HepG2 (cell line): Measurements from ENCODE around the gene CD163. TPM values are rescaled to one million over a fixed set of nuclear protein-coding genes. Genes with fewer than 3 reads are reported as not detected.

Source experiments
- ATAC-seq: fragments of 200-7000 bp; cut with Tn5 transposase; 3 replicates; pipeline ENCODE4 v1.9.1; 2020; ENCODE audit warnings: mild to moderate bottlenecking, moderate library complexity
- Bru-seq: library from RNA; stranded (reverse); fragments of 400-500 nt; gene quantifications from one replicate; lab custom pipeline; 2021; lab: Mats Ljungman, UMichigan
- BruChase-seq, 2 experiments: library from RNA; stranded (reverse); fragments of 400-500 nt; gene quantifications; one replicate each; lab custom pipeline; 2021; lab: Mats Ljungman, UMichigan
- BruUV-seq: library from RNA; stranded (reverse); fragments of 400-500 nt; replicated peaks from 2 replicates; lab custom pipeline; 2021; lab: Mats Ljungman, UMichigan
- CTCF ChIA-PET: fragments of 300-600 bp; formaldehyde crosslinking; extraction: SDS; loops from one replicate; lab custom pipeline; 2021; ENCODE audit warnings: low total read pairs, inconsistent platforms, low intra/inter-chr PET ratio; lab: Yijun Ruan, JAX
- POLR2A ChIA-PET: fragments of 350-600 bp; sonication (Branson Sonifier 250); formaldehyde crosslinking; loops from one replicate; lab custom pipeline; 2020; ENCODE audit warnings: antibody characterized with exemption, inconsistent platforms; lab: Yijun Ruan, JAX
- DNase-seq: peaks from one replicate; pipeline ENCODE4 v3.0.0-alpha.2; 2015; ENCODE audit warnings: low spot score
- FAIRE-seq: peaks from 3 replicates; lab custom pipeline; 2011; peaks lifted over from hg19 to GRCh38; lab: Jason Lieb, UNC
- H2AFZ ChIP-seq: one replicate; pipeline ENCODE4 v1.6.1; 2011; ENCODE audit warnings: low read length, inconsistent platforms
- H3K27ac ChIP-seq: fragments of 300-600 bp; 3 replicates; pipeline ENCODE4 v1.8.0; 2011; ENCODE audit warnings: mixed run types, mild to moderate bottlenecking, mixed read lengths, low read length, inconsistent platforms; ENCODE audit not compliant: insufficient read depth; ENCODE audit errors: extremely low read length
- H3K27me3 ChIP-seq, 2 experiments: fragments of 200-600 bp in 1 of 2; 2 replicates in 1 of 2; 3 replicates in 1 of 2; pipeline versions ENCODE4 v1.6.0 to v1.8.0; 2011; ENCODE audit warnings: low read length in 2 of 2, mild to moderate bottlenecking in 2 of 2, moderate library complexity in 2 of 2, inconsistent platforms in 1 of 2; ENCODE audit not compliant: insufficient read depth in 2 of 2, control insufficient read depth in 1 of 2
- H3K36me3 ChIP-seq, 2 experiments: fragments of 200-600 bp in 1 of 2; replicated peaks in 1 of 2; 2 replicates in 1 of 2; 3 replicates in 1 of 2; pipeline versions ENCODE4 v1.5.1 to v1.8.0; 2011; ENCODE audit warnings: low read length in 2 of 2, inconsistent platforms in 1 of 2; ENCODE audit not compliant: insufficient read depth in 2 of 2, control insufficient read depth in 1 of 2
- H3K4me1 ChIP-seq: 2 replicates; pipeline ENCODE4 v1.5.1; 2012; ENCODE audit warnings: low read length, inconsistent platforms; ENCODE audit not compliant: insufficient read depth
- H3K4me2 ChIP-seq: 2 replicates; pipeline ENCODE4 v1.6.0; 2011; ENCODE audit warnings: low read depth, low read length, inconsistent platforms
- H3K4me3 ChIP-seq, 3 experiments: fragments of 200-600 bp in 1 of 3; sonication (generic), shearing (Covaris generic) in 1 of 3; replicated peaks in 1 of 3; 2 replicates each; pipeline ENCODE4 v1.5.1; 2011 to 2016; ENCODE audit warnings: low read length in 3 of 3, inconsistent platforms in 2 of 3, low read depth in 2 of 3, mild to moderate bottlenecking in 2 of 3, control low read depth in 1 of 3, mixed read lengths in 1 of 3; ENCODE audit not compliant: insufficient read depth in 1 of 3
- H3K79me2 ChIP-seq: one replicate; pipeline ENCODE4 v1.6.1; 2011; ENCODE audit warnings: low read length, inconsistent platforms; ENCODE audit not compliant: insufficient read depth
- H3K9ac ChIP-seq: 2 replicates; pipeline ENCODE4 v1.6.0; 2011; ENCODE audit warnings: mild to moderate bottlenecking, low read depth, low read length, inconsistent platforms; ENCODE audit not compliant: insufficient read depth
- H3K9me3 ChIP-seq: 2 replicates; pipeline ENCODE4 v1.5.1; 2012; ENCODE audit warnings: mild to moderate bottlenecking, low read length
- H4K20me1 ChIP-seq: 2 replicates; pipeline ENCODE4 v1.6.0; 2011; ENCODE audit warnings: inconsistent platforms, mild to moderate bottlenecking, low read length, moderate library complexity; ENCODE audit not compliant: insufficient read depth
- RARA ChIP-seq: IDR thresholded peaks from 2 replicates; pipeline ENCODE4 v1.6.1; 2016; ENCODE audit warnings: missing genetic modification reagents, missing compliant biosample characterization
- ZBTB1 ChIP-seq: sonication (generic); formaldehyde crosslinking; IDR thresholded peaks from 2 replicates; pipeline ENCODE4 v1.4.0; 2020; ENCODE audit warnings: missing genetic modification reagents, borderline replicate concordance
- ZNF713 ChIP-seq: sonication (generic); formaldehyde crosslinking; IDR thresholded peaks from 2 replicates; pipeline ENCODE4 v1.4.0; 2020; ENCODE audit warnings: mild to moderate bottlenecking, missing genetic modification reagents
- WGBS: methylation state at CpG from one replicate; pipeline ENCODE4 v1.1.6; 2017; ENCODE audit warnings: low lambda C conversion rate; 5-methylcytosine and 5-hydroxymethylcytosine counted together
- in situ Hi-C: cut with HindIII; loops from 2 replicates; pipeline ENCODE4 v1.10.0; 2017; ENCODE audit warnings: low pct_unique_long_range_greater_than_20kb; ENCODE audit not compliant: extremely low pct_ligation_motif_present
- intact Hi-C: fragments of 100-400 bp; cut with micrococcal nuclease; formaldehyde crosslinking; loops from one replicate; pipeline ENCODE4 v1.10.0; 2022; ENCODE audit not compliant: unreplicated experiment
- long read RNA-seq, 2 experiments: library from RNA in 1 of 2; library from polyadenylated mRNA in 1 of 2; stranded (forward) in 1 of 2; unstranded in 1 of 2; transcript quantifications; one replicate each; pipeline ENCODE4 v2.0.0, GENCODE V29; 2019 to 2022
- polyA minus RNA-seq, 3 experiments: library from RNA; depleted of rRNA, polyadenylated mRNA; stranded (reverse); fragments of >200 nt; gene quantifications; 2 replicates each; pipeline ENCODE4 v1.2.3, GENCODE V29; 2011; ENCODE audit warnings: low replicate concordance in 1 of 3
- polyA plus RNA-seq, 8 experiments: library from polyadenylated mRNA; depleted of rRNA in 3 of 8; stranded (reverse) in 7 of 8; unstranded in 1 of 8; fragments of >200 nt; fragmentation: Illumina TruSeq in 4 of 8; extraction: Trizol in 4 of 8; gene quantifications; 2 replicates each; pipeline versions ENCODE4 v1.2.1 to v1.2.3, GENCODE V29; 2011 to 2016; ENCODE audit warnings: low read depth in 4 of 8, missing spikeins in 1 of 8, mixed read lengths in 1 of 8; ENCODE audit not compliant: insufficient read depth in 1 of 8
- total RNA-seq, 5 experiments: library from RNA; depleted of rRNA; stranded (reverse); fragments of >200 nt; fragmentation: Illumina TruSeq; extraction: Trizol; gene quantifications; 2 replicates each; pipeline ENCODE4 v1.2.3, GENCODE V29; 2016; ENCODE audit warnings: low read depth in 1 of 5

The CD163 gene
- not detected in 2 replicates for total RNA-seq (2016; rRNA removed; fragmentation: Illumina TruSeq; extraction: Trizol)
- total RNA-seq (2016; cell fraction: cytosol; rRNA removed; fragmentation: Illumina TruSeq; extraction: Trizol; ENCODE audit: low read depth): not detected in 2 replicates
- not detected in 2 replicates for total RNA-seq (2016; cell fraction: insoluble cytoplasmic fraction; rRNA removed; fragmentation: Illumina TruSeq; extraction: Trizol)
- not detected in 2 replicates for total RNA-seq (2016; cell fraction: membrane; rRNA removed; fragmentation: Illumina TruSeq; extraction: Trizol)
- not detected in 2 replicates for total RNA-seq (2016; cell fraction: nucleus; rRNA removed; fragmentation: Illumina TruSeq; extraction: Trizol)
- not detected in 2 replicates for polyA plus RNA-seq (2011; rRNA removed)
- not detected in 2 replicates for polyA plus RNA-seq (2011; cell fraction: cytosol; rRNA removed)
- not detected in 2 replicates for polyA plus RNA-seq (2011; cell fraction: nucleus; rRNA removed)
- not detected in 2 replicates for polyA plus RNA-seq (2012)
- not detected in 2 replicates for polyA plus RNA-seq (2016; cell fraction: cytosol; fragmentation: Illumina TruSeq; extraction: Trizol; ENCODE audit: low read depth)
- not detected in 2 replicates for polyA plus RNA-seq (2016; cell fraction: insoluble cytoplasmic fraction; fragmentation: Illumina TruSeq; extraction: Trizol; ENCODE audit: low read depth)
- not detected in 2 replicates for polyA plus RNA-seq (2016; cell fraction: membrane; fragmentation: Illumina TruSeq; extraction: Trizol; ENCODE audit: low read depth)
- not detected in 2 replicates for polyA plus RNA-seq (2016; cell fraction: nucleus; fragmentation: Illumina TruSeq; extraction: Trizol; ENCODE audit: insufficient read depth, low read depth)
- polyA minus RNA-seq (2011; rRNA and poly(A)+ RNA removed; ENCODE audit: low replicate concordance): not detected in 2 replicates
- polyA minus RNA-seq (2011; cell fraction: cytosol; rRNA and poly(A)+ RNA removed): not detected in 2 replicates
- 0.37 TPM in 1 of 2 replicates, not detected in the other for polyA minus RNA-seq (2011; cell fraction: nucleus; rRNA and poly(A)+ RNA removed)
- Bru-seq, nascent RNA: percentile 6 among the genes with signal in this experiment
- not detected for BruChase-seq, experiment 1, labeled RNA remaining after a 6-hour chase
- percentile 3 among the genes with signal in this experiment for BruChase-seq, experiment 2, labeled RNA remaining after a 2-hour chase
- long read RNA-seq, experiment 1: 0 reads
- long read RNA-seq, experiment 2: 0 reads

DNA sequence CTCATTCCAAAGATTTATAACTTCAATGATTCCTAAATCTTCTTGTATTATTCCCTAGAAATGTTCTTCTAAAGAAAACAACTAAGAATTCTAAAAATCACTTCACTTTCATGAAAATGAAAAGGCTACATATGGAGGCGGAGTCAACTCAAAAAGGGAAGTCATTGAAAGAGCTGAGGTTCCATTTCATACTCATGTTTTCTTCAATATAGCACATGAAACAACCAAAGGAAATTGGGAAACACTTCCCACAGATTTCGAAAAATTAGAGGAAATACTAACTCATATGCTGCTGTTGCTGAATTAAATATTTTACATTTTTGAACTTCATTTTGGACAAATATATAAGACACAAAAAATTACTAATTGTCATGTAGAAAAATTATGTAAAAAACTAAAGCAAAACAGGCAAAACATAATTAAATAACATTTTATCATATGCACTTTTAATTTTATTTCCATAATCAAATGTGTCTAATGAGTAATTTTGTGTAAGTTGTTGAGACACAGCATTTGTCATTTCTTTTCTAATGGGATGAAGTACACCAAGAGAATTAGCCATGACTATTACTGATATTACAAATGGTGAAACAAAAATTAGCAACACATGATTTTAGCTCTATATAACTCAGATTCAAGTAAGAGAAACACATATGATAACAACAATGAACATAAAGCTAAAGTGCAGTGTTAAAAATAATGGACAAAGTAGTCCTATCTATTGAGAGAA, at the start of gene CD163:
Gene CD163, minus strand, starts transcription at position 92 of the 730 bp plus-strand sequence. Its CDS starts 87 bp downstream, at position 5.
- no peak within 1 kb of the TSS for H3K9ac ChIP-seq
- BruUV-seq: no TSS peak
- POLR2A ChIA-PET: no interaction called here
- H3K4me2 ChIP-seq: no peak within 1 kb of the TSS
- no peak for TF ChIP-seq RARA (CRISPR knock-in tag)
- no peak for TF ChIP-seq ZNF713
- no peak for TF ChIP-seq ZBTB1 (CRISPR knock-in tag)
- no peaks in the 10 kb centered on the region for H3K4me1 ChIP-seq
- no peak for ATAC-seq
- H3K4me3 ChIP-seq: no peak within 1 kb of the TSS
- no peak for FAIRE-seq
- 3% methylated on average over 2 of the region's 2 CpGs for WGBS
- no peak for DNase-seq
- in situ Hi-C loops: no loop called here
- H4K20me1 ChIP-seq: no peaks in the 10 kb centered on the region
- H3K27me3 ChIP-seq: no peaks in the 10 kb centered on the region
- H3K27ac ChIP-seq: no peak within 1 kb of the TSS
- H2AFZ ChIP-seq: no peak within 1 kb of the TSS
- H3K36me3 ChIP-seq: no peaks in the 10 kb centered on the region
- CTCF ChIA-PET: no interaction called here
- H3K9me3 ChIP-seq: no peaks in the 10 kb centered on the region
- no peaks in the 10 kb centered on the region for H3K79me2 ChIP-seq
- intact Hi-C loops: no loop called here
